HepG2 (cell line): ENCODE measurements around the gene IGLL1. TPM values are rescaled to one million over a fixed set of nuclear protein-coding genes. Genes with fewer than 3 reads are reported as not detected.

ENCODE experiments used
- FIP1L1 ChIP-seq: fragments of 200-400 bp; formaldehyde crosslinking; IDR thresholded peaks from 2 replicates; pipeline ENCODE4 v1.6.1; 2018; ENCODE audit warnings: low read depth, mild to moderate bottlenecking, low read length, moderate library complexity, borderline replicate concordance; ENCODE audit not compliant: insufficient read depth
- IRF1 ChIP-seq: sonication (generic); formaldehyde crosslinking; IDR thresholded peaks from 2 replicates; pipeline ENCODE4 v1.4.0; 2020; ENCODE audit warnings: low read depth, mild to moderate bottlenecking, missing genetic modification reagents
- KDM6A ChIP-seq: IDR thresholded peaks from 2 replicates; pipeline ENCODE4 v1.6.1; 2016; ENCODE audit warnings: low read depth
- MTERF4 ChIP-seq: sonication (generic); formaldehyde crosslinking; IDR thresholded peaks from 2 replicates; pipeline ENCODE4 v1.8.0; 2023; ENCODE audit warnings: mild to moderate bottlenecking, missing genetic modification reagents
- MXD3 ChIP-seq: IDR thresholded peaks from 2 replicates; pipeline ENCODE4 v1.6.1; 2016; ENCODE audit warnings: mild to moderate bottlenecking, missing biosample characterization, missing genetic modification reagents
- MYC ChIP-seq: sonication (generic); formaldehyde crosslinking; IDR thresholded peaks from 2 replicates; pipeline ENCODE4 v1.9.0; 2021; ENCODE audit warnings: missing genetic modification reagents, borderline replicate concordance
- NFIB ChIP-seq: sonication (generic); formaldehyde crosslinking; IDR thresholded peaks from 2 replicates; pipeline ENCODE4 v1.9.0; 2021; ENCODE audit warnings: missing genetic modification reagents, mild to moderate bottlenecking, borderline replicate concordance
- NFYC ChIP-seq: IDR thresholded peaks from 2 replicates; pipeline ENCODE4 v1.6.1; 2016; ENCODE audit warnings: missing genetic modification reagents, missing compliant biosample characterization
- SALL2 ChIP-seq: sonication (generic); formaldehyde crosslinking; IDR thresholded peaks from 2 replicates; pipeline ENCODE4 v1.8.1; 2023; ENCODE audit warnings: mild to moderate bottlenecking, missing genetic modification reagents, inconsistent platforms
- SETDB1 ChIP-seq: sonication (generic); formaldehyde crosslinking; IDR thresholded peaks from 2 replicates; pipeline ENCODE4 v1.5.1; 2020; ENCODE audit warnings: missing genetic modification reagents, mild to moderate bottlenecking, borderline replicate concordance
- SIN3A ChIP-seq: IDR thresholded peaks from 2 replicates; pipeline ENCODE4 v1.6.1; 2011; ENCODE audit warnings: low read depth, mild to moderate bottlenecking, control low read depth, low read length, borderline replicate concordance
- SNRNP70 ChIP-seq: fragments of 200-400 bp; formaldehyde crosslinking; IDR thresholded peaks from 2 replicates; pipeline ENCODE4 v1.6.1; 2017; ENCODE audit warnings: mild to moderate bottlenecking, low read depth, low read length, moderate library complexity
- SP2 ChIP-seq: sonication (generic); formaldehyde crosslinking; IDR thresholded peaks from 2 replicates; pipeline ENCODE4 v1.5.1; 2020; ENCODE audit warnings: mild to moderate bottlenecking, missing genetic modification reagents
- THYN1 ChIP-seq: sonication (generic); formaldehyde crosslinking; IDR thresholded peaks from 2 replicates; pipeline ENCODE4 v1.8.1; 2023; ENCODE audit warnings: low read depth, mild to moderate bottlenecking, moderate library complexity, missing genetic modification reagents, borderline replicate concordance
- ZC3H13 ChIP-seq: sonication (generic); formaldehyde crosslinking; IDR thresholded peaks from 2 replicates; pipeline ENCODE4 v1.8.1; 2023; ENCODE audit warnings: mild to moderate bottlenecking, missing genetic modification reagents, moderate library complexity
- ZFY ChIP-seq: sonication (generic); formaldehyde crosslinking; IDR thresholded peaks from 2 replicates; pipeline ENCODE4 v1.4.0; 2020; ENCODE audit warnings: missing genetic modification reagents
- ZIK1 ChIP-seq: sonication (generic); formaldehyde crosslinking; IDR thresholded peaks from 2 replicates; pipeline ENCODE4 v1.5.0; 2020; ENCODE audit warnings: mild to moderate bottlenecking, low read depth, missing genetic modification reagents, borderline replicate concordance
- ZKSCAN5 ChIP-seq: sonication (generic); formaldehyde crosslinking; IDR thresholded peaks from 2 replicates; pipeline ENCODE4 v1.5.1; 2020; ENCODE audit warnings: mild to moderate bottlenecking, missing genetic modification reagents
- ZNF235 ChIP-seq: sonication (generic); formaldehyde crosslinking; IDR thresholded peaks from 2 replicates; pipeline ENCODE4 v1.8.1; 2023; ENCODE audit warnings: mild to moderate bottlenecking, missing genetic modification reagents, borderline replicate concordance
- ZNF24 ChIP-seq: fragments of 450-650 bp; IDR thresholded peaks from 2 replicates; pipeline ENCODE4 v1.6.1; 2017; ENCODE audit warnings: antibody characterized with exemption, mild to moderate bottlenecking
- ZNF430 ChIP-seq: sonication (generic); formaldehyde crosslinking; IDR thresholded peaks from 2 replicates; pipeline ENCODE4 v1.9.0; 2021; ENCODE audit warnings: mild to moderate bottlenecking, missing genetic modification reagents
- ZNF549 ChIP-seq: sonication (generic); formaldehyde crosslinking; IDR thresholded peaks from 2 replicates; pipeline ENCODE4 v1.5.0; 2020; ENCODE audit warnings: missing genetic modification reagents
- ZNF557 ChIP-seq: sonication (generic); formaldehyde crosslinking; IDR thresholded peaks from 2 replicates; pipeline ENCODE4 v1.4.0; 2020; ENCODE audit warnings: missing genetic modification reagents
- ZNF670 ChIP-seq: sonication (generic); formaldehyde crosslinking; IDR thresholded peaks from 2 replicates; pipeline ENCODE4 v1.8.0; 2022; ENCODE audit warnings: mild to moderate bottlenecking, missing genetic modification reagents, borderline replicate concordance
- ZNF703 ChIP-seq: sonication (generic); formaldehyde crosslinking; IDR thresholded peaks from 2 replicates; pipeline ENCODE4 v1.5.1; 2020; ENCODE audit warnings: missing genetic modification reagents, mild to moderate bottlenecking, moderate library complexity, borderline replicate concordance
- ZNF776 ChIP-seq: sonication (generic); formaldehyde crosslinking; IDR thresholded peaks from 2 replicates; pipeline ENCODE4 v1.4.0; 2020; ENCODE audit warnings: mild to moderate bottlenecking, missing genetic modification reagents
- ZUFSP ChIP-seq: sonication (generic); formaldehyde crosslinking; IDR thresholded peaks from 2 replicates; pipeline ENCODE4 v1.9.0; 2021; ENCODE audit warnings: missing genetic modification reagents, mild to moderate bottlenecking, borderline replicate concordance
- polyA plus RNA-seq, 8 experiments: library from polyadenylated mRNA; depleted of rRNA in 3 of 8; stranded (reverse) in 7 of 8; unstranded in 1 of 8; fragments of >200 nt; fragmentation: Illumina TruSeq in 4 of 8; extraction: Trizol in 4 of 8; gene quantifications; 2 replicates each; pipeline versions ENCODE4 v1.2.1 to v1.2.3, GENCODE V29; 2011 to 2016; ENCODE audit warnings: low read depth in 4 of 8, missing spikeins in 1 of 8, mixed read lengths in 1 of 8; ENCODE audit not compliant: insufficient read depth in 1 of 8
- total RNA-seq, 5 experiments: library from RNA; depleted of rRNA; stranded (reverse); fragments of >200 nt; fragmentation: Illumina TruSeq; extraction: Trizol; gene quantifications; 2 replicates each; pipeline ENCODE4 v1.2.3, GENCODE V29; 2016; ENCODE audit warnings: low read depth in 1 of 5
- TF ChIP-seq, protein P1 (sequence below): sonication (generic); formaldehyde crosslinking; IDR thresholded peaks from 2 replicates; pipeline ENCODE4 v1.4.0; 2020; ENCODE audit warnings: missing genetic modification reagents

IGLL1 gene
- total and polyA plus RNA-seq, 2 of the 13 experiments (the other 11 are each of a cell fraction or from before 2014, with no cell fraction given), result not detected

DNA sequence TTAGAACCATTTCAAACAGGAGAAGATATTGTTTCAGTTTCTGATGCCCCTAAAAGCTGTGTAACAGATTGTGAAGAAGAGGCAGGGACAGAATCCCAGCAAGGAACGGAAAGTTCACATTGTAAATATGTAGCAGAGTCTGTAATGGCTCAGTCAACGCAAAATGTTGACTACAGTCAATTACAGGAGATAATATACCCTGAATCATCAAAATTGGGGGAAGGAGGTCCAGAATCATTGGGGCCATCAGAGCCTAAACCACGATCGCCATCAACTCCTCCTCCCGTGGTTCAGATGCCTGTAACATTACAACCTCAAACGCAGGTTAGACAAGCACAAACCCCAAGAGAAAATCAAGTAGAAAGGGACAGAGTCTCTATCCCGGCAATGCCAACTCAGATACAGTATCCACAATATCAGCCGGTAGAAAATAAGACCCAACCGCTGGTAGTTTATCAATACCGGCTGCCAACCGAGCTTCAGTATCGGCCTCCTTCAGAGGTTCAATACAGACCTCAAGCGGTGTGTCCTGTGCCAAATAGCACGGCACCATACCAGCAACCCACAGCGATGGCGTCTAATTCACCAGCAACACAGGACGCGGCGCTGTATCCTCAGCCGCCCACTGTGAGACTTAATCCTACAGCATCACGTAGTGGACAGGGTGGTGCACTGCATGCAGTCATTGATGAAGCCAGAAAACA lies 40.8 kb downstream of the IGLL1 start (continued):
- TF ChIP-seq NFIB (no peak), ZNF549 (CRISPR knock-in tag) (no peak), IRF1 (CRISPR knock-in tag) (no peak), ZNF557 (CRISPR knock-in tag) (no peak), ZNF670 (CRISPR knock-in tag) (no peak), ZFY (peak; percentile 39; the same call in 1 of the 2 replicates), ZUFSP (CRISPR knock-in tag) (no peak), ZNF703 (CRISPR knock-in tag) (no peak), NFYC (no peak), ZNF776 (no peak), ZIK1 (no peak), MTERF4 (CRISPR knock-in tag) (no peak), ZNF24 (no peak), KDM6A (no peak), ZKSCAN5 (CRISPR knock-in tag) (no peak), ZC3H13 (CRISPR knock-in tag) (no peak), ZNF235 (CRISPR knock-in tag) (no peak), SNRNP70 (no peak), MXD3 (CRISPR knock-in tag) (no peak), SP2 (CRISPR knock-in tag) (no peak), SIN3A (no peak), FIP1L1 (no peak), ZNF430 (CRISPR knock-in tag) (no peak), SETDB1 (no peak), MYC (peak; percentile 44; the same call in 1 of the 2 replicates), THYN1 (CRISPR knock-in tag) (no peak), SALL2 (CRISPR knock-in tag) (no peak)
- TF ChIP-seq, protein P1, sequence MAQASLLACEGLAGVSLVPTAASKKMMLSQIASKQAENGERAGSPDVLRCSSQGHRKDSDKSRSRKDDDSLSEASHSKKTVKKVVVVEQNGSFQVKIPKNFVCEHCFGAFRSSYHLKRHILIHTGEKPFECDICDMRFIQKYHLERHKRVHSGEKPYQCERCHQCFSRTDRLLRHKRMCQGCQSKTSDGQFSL, result no peak
